ENCODE measurements around the gene DPF1.

Gene DPF1

DNA sequence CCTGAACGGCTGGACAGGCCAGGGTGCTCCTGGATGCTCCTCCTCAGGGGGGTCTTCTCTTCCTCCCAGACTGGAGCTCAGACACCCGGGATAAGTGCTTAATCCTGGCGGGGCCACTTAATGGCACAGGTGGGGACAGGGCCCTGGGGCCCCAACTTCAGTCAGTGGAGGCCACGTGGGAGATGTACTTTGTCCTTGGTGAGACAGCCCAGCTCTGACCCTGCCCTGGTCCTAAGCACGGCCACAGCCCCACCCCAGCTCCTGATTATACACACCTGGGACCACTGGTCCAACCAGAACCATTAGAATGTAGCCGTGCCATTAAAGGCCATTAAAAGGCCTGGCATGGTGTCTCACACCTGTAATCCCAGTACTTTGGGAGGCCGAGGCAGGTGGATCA is 24.4 kb upstream of the DPF1 start:
- H2BK5ac ChIP-seq (ENCODE audit: low read length) = no peak overlapping the region
- H3K4ac ChIP-seq (ENCODE audit: low read length) = no peak overlapping the region
- no peak overlapping the region for H3K18ac ChIP-seq (ENCODE audit: low read length)
- H3K4me3 ChIP-seq (ENCODE audit: low read length in 2 of 2) = peak overlapping the region in 1 of 2 donors; percentile 24
- WGBS, 2 donors (ENCODE audit: extremely low coverage in 2 of 2, insufficient read length in 2 of 2, insufficient replicate concordance in 1 of 2) = no CpG with 5 or more reads among the region's 7 CpGs
- no peak for DNase-seq (ENCODE audit: low spot score)
- peaks cover 24 to 28% of the 10 kb centered on the region in 2 donors for H3K4me1 ChIP-seq (ENCODE audit: control insufficient read depth in 2 of 2, insufficient read depth in 1 of 2, low read depth in 1 of 2, low read length in 2 of 2)
- no peaks in the 10 kb centered on the region for H3K36me3 ChIP-seq (replicated peaks in 1 of 2; ENCODE audit: control insufficient read depth in 2 of 2, insufficient read depth in 2 of 2, low read length in 2 of 2)
- no peak overlapping the region for H3K9ac ChIP-seq (ENCODE audit: low read depth, low read length, poor library complexity)
- H3K23ac ChIP-seq (ENCODE audit: low read depth, low read length, poor library complexity) = no peak overlapping the region
- H2AK5ac ChIP-seq (ENCODE audit: low read depth, low read length) = peak overlapping the region; percentile 83
- H2AFZ ChIP-seq (ENCODE audit: low read length) = no peak overlapping the region
- no peaks in the 10 kb centered on the region for H3K79me1 ChIP-seq (ENCODE audit: low read depth, low read length)
- H3K27me3 ChIP-seq (ENCODE audit: control insufficient read depth in 3 of 3, insufficient read depth in 3 of 3, low read depth in 1 of 3, low read length in 3 of 3) = peaks cover 0 to 4% (median 1%) of the 10 kb centered on the region in 3 experiments
- H2BK15ac ChIP-seq (ENCODE audit: low read length) = no peak overlapping the region
- no peak overlapping the region for H4K8ac ChIP-seq (ENCODE audit: low read depth, low read length)
- no peaks in the 10 kb centered on the region for H3K9me3 ChIP-seq (replicated peaks in 1 of 2; ENCODE audit: control insufficient read depth in 2 of 2, insufficient read depth in 1 of 2, low read depth in 1 of 2, low read length in 2 of 2)
- H2BK12ac ChIP-seq (ENCODE audit: low read length) = no peak overlapping the region
- H4K91ac ChIP-seq (ENCODE audit: low read depth, low read length, poor library complexity) = no peak overlapping the region
- no peak overlapping the region for H3K27ac ChIP-seq (replicated peaks; ENCODE audit: low read length)
- no peak overlapping the region for H3K4me2 ChIP-seq (ENCODE audit: insufficient read depth, low read length, poor library complexity, severe bottlenecking)
- H2BK120ac ChIP-seq (ENCODE audit: low read depth, low read length) = no peak overlapping the region
- no peak overlapping the region for H3K14ac ChIP-seq (ENCODE audit: low read length)

DNA sequence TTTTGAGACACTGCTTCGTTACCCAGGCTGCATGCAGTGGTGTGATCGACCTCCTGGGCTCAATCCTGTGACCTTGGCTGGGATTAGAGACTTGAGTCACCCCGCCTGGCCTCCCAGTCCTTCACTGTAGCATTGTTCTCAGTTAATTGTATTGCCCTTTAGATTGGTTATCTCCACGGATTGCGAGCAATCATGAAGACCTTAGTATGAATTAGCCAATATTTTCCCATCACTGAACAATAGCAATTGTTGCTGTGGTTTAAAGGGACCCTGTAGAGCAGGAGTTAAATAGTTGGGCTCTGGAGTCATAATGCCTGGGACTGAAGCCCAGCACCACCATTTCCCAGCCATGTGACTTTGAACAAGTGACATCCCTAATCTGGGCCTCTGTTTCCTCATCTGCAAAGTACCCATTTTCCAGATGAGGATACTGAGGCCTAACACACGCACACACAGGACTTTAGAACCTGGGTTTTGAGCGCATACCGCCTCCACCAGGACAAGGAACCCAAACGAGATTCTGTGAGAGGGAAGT is 23.8 kb upstream of the DPF1 start:
- Histone ChIP-seq H3K36me3 (replicated peaks in 1 of 2; ENCODE audit: control insufficient read depth in 2 of 2, insufficient read depth in 2 of 2, low read length in 2 of 2) (no peaks in the 10 kb centered on the region), H2AFZ (ENCODE audit: low read length) (no peak overlapping the region), H3K4me2 (ENCODE audit: insufficient read depth, low read length, poor library complexity, severe bottlenecking) (no peak overlapping the region), H3K23ac (ENCODE audit: low read depth, low read length, poor library complexity) (no peak overlapping the region), H2BK12ac (ENCODE audit: low read length) (no peak overlapping the region), H4K91ac (ENCODE audit: low read depth, low read length, poor library complexity) (no peak overlapping the region), H3K27ac (replicated peaks; ENCODE audit: low read length) (no peak overlapping the region), H3K14ac (ENCODE audit: low read length) (no peak overlapping the region), H2BK15ac (ENCODE audit: low read length) (no peak overlapping the region), H3K27me3 (ENCODE audit: control insufficient read depth in 3 of 3, insufficient read depth in 3 of 3, low read depth in 1 of 3, low read length in 3 of 3) (peaks cover 0 to 4% (median 0%) of the 10 kb centered on the region in 3 experiments), H3K9me3 (replicated peaks in 1 of 2; ENCODE audit: control insufficient read depth in 2 of 2, insufficient read depth in 1 of 2, low read depth in 1 of 2, low read length in 2 of 2) (no peaks in the 10 kb centered on the region), H2AK5ac (ENCODE audit: low read depth, low read length) (no peak overlapping the region), H3K4me3 (ENCODE audit: low read length in 2 of 2) (no peak overlapping the region), H3K9ac (ENCODE audit: low read depth, low read length, poor library complexity) (no peak overlapping the region), H2BK120ac (ENCODE audit: low read depth, low read length) (no peak overlapping the region), H4K8ac (ENCODE audit: low read depth, low read length) (no peak overlapping the region), H3K79me1 (ENCODE audit: low read depth, low read length) (no peaks in the 10 kb centered on the region), H3K18ac (ENCODE audit: low read length) (no peak overlapping the region), H3K4me1 (ENCODE audit: control insufficient read depth in 2 of 2, insufficient read depth in 1 of 2, low read depth in 1 of 2, low read length in 2 of 2) (peaks cover 18 to 22% of the 10 kb centered on the region in 2 donors), H2BK5ac (ENCODE audit: low read length) (no peak overlapping the region), H3K4ac (ENCODE audit: low read length) (no peak overlapping the region)
- WGBS, 2 donors (ENCODE audit: extremely low coverage in 2 of 2, insufficient read length in 2 of 2, insufficient replicate concordance in 1 of 2) = no CpG with 5 or more reads among the region's 9 CpGs
- DNase-seq (ENCODE audit: low spot score) = no peak

DNA sequence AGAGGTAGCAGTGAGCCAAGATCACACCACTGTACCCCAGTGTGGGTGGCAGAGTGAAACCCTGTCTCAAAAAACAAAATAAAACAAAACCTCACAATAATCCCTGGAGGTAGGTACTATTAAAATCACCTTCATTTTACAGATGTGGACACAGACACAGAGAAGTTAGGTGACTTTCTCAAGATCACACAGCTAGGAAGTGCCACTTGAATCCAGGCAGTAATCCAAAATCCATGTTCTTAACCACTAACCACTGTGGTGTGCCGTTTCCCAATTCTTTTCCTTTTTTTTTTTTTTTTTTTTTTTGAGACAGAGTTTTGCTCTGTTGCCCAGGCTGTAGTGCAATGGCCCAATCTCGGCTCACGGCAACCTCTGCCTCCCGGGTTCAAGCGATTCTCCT is 23.1 kb upstream of the DPF1 start:
- H3K27me3 ChIP-seq (ENCODE audit: control insufficient read depth in 3 of 3, insufficient read depth in 3 of 3, low read depth in 1 of 3, low read length in 3 of 3) = peaks cover 0 to 4% (median 0%) of the 10 kb centered on the region in 3 experiments
- no CpG with 5 or more reads among the region's 5 CpGs for WGBS, 2 donors (ENCODE audit: extremely low coverage in 2 of 2, insufficient read length in 2 of 2, insufficient replicate concordance in 1 of 2)
- no peak for DNase-seq (ENCODE audit: low spot score)
- no peak overlapping the region for H4K8ac ChIP-seq (ENCODE audit: low read depth, low read length)
- no peak overlapping the region for H3K23ac ChIP-seq (ENCODE audit: low read depth, low read length, poor library complexity)
- no peak overlapping the region for H3K4ac ChIP-seq (ENCODE audit: low read length)
- no peak overlapping the region for H3K9ac ChIP-seq (ENCODE audit: low read depth, low read length, poor library complexity)
- H2BK15ac ChIP-seq (ENCODE audit: low read length) = no peak overlapping the region
- no peaks in the 10 kb centered on the region for H3K79me1 ChIP-seq (ENCODE audit: low read depth, low read length)
- H3K14ac ChIP-seq (ENCODE audit: low read length) = no peak overlapping the region
- H3K36me3 ChIP-seq (replicated peaks in 1 of 2; ENCODE audit: control insufficient read depth in 2 of 2, insufficient read depth in 2 of 2, low read length in 2 of 2) = no peaks in the 10 kb centered on the region
- H2BK12ac ChIP-seq (ENCODE audit: low read length) = no peak overlapping the region
- H3K4me3 ChIP-seq (ENCODE audit: low read length in 2 of 2) = no peak overlapping the region
- H2AK5ac ChIP-seq (ENCODE audit: low read depth, low read length) = no peak overlapping the region
- H3K4me2 ChIP-seq (ENCODE audit: insufficient read depth, low read length, poor library complexity, severe bottlenecking) = no peak overlapping the region
- H2BK5ac ChIP-seq (ENCODE audit: low read length) = no peak overlapping the region
- H3K27ac ChIP-seq (replicated peaks; ENCODE audit: low read length) = no peak overlapping the region
- H4K91ac ChIP-seq (ENCODE audit: low read depth, low read length, poor library complexity) = no peak overlapping the region
- H3K18ac ChIP-seq (ENCODE audit: low read length) = no peak overlapping the region
- H2BK120ac ChIP-seq (ENCODE audit: low read depth, low read length) = no peak overlapping the region
- no peak overlapping the region for H2AFZ ChIP-seq (ENCODE audit: low read length)
- peaks cover 12 to 15% of the 10 kb centered on the region in 2 donors for H3K4me1 ChIP-seq (ENCODE audit: control insufficient read depth in 2 of 2, insufficient read depth in 1 of 2, low read depth in 1 of 2, low read length in 2 of 2)
- H3K9me3 ChIP-seq (replicated peaks in 1 of 2; ENCODE audit: control insufficient read depth in 2 of 2, insufficient read depth in 1 of 2, low read depth in 1 of 2, low read length in 2 of 2) = no peaks in the 10 kb centered on the region

DNA sequence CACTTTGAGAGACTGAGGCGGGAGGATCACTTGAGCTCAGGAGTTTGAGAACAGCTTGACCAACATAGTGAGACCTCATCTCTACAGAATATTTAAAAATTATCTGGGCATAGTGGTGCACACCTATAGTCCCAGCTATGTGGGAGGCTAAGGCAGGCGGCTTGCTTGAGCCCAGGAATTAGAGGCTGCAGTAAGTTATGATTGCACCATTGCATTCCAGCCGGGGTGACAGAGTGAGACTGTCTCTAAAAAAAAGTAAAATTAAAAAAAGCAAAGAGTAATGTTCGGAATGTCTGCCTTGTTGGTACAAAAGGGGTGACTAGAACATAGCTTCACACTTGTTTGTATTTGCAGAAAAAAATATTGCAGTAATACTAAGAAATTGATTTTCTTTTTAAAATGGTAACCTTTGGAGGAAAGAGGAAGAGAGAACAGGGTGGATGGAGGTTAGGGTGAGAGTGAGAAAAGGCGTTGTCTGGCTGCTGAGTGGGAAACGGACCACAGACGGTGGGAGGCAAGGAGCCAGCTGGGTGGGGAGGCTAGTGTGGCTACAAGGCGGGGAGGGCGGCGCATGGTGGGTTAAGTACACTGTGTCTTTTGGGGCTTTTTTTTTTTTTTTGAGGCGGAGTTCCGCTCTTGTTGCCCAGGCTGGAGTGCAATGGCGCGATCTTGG is 21.9 kb upstream of the DPF1 start:
- peaks cover 0 to 4% (median 0%) of the 10 kb centered on the region in 3 experiments for H3K27me3 ChIP-seq (ENCODE audit: control insufficient read depth in 3 of 3, insufficient read depth in 3 of 3, low read depth in 1 of 3, low read length in 3 of 3)
- H3K18ac ChIP-seq (ENCODE audit: low read length) = no peak overlapping the region
- no peak overlapping the region for H2AK5ac ChIP-seq (ENCODE audit: low read depth, low read length)
- H3K9ac ChIP-seq (ENCODE audit: low read depth, low read length, poor library complexity) = no peak overlapping the region
- no peak overlapping the region for H3K14ac ChIP-seq (ENCODE audit: low read length)
- no peaks in the 10 kb centered on the region for H3K9me3 ChIP-seq (replicated peaks in 1 of 2; ENCODE audit: control insufficient read depth in 2 of 2, insufficient read depth in 1 of 2, low read depth in 1 of 2, low read length in 2 of 2)
- no peaks in the 10 kb centered on the region for H3K36me3 ChIP-seq (replicated peaks in 1 of 2; ENCODE audit: control insufficient read depth in 2 of 2, insufficient read depth in 2 of 2, low read length in 2 of 2)
- H2BK15ac ChIP-seq (ENCODE audit: low read length) = no peak overlapping the region
- no peak overlapping the region for H3K4ac ChIP-seq (ENCODE audit: low read length)
- no peak overlapping the region for H3K27ac ChIP-seq (replicated peaks; ENCODE audit: low read length)
- H3K79me1 ChIP-seq (ENCODE audit: low read depth, low read length) = no peaks in the 10 kb centered on the region
- H4K8ac ChIP-seq (ENCODE audit: low read depth, low read length) = no peak overlapping the region
- WGBS, 2 donors (ENCODE audit: extremely low coverage in 2 of 2, insufficient read length in 2 of 2, insufficient replicate concordance in 1 of 2) = no CpG with 5 or more reads among the region's 14 CpGs
- H3K4me2 ChIP-seq (ENCODE audit: insufficient read depth, low read length, poor library complexity, severe bottlenecking) = no peak overlapping the region
- no peak overlapping the region for H3K4me3 ChIP-seq (ENCODE audit: low read length in 2 of 2)
- H2AFZ ChIP-seq (ENCODE audit: low read length) = no peak overlapping the region
- no peak overlapping the region for H3K23ac ChIP-seq (ENCODE audit: low read depth, low read length, poor library complexity)
- no peak overlapping the region for H2BK5ac ChIP-seq (ENCODE audit: low read length)
- no peak overlapping the region for H4K91ac ChIP-seq (ENCODE audit: low read depth, low read length, poor library complexity)
- no peak overlapping the region for H2BK120ac ChIP-seq (ENCODE audit: low read depth, low read length)
- H3K4me1 ChIP-seq (ENCODE audit: control insufficient read depth in 2 of 2, insufficient read depth in 1 of 2, low read depth in 1 of 2, low read length in 2 of 2) = peaks cover 4 to 5% of the 10 kb centered on the region in 2 donors
- H2BK12ac ChIP-seq (ENCODE audit: low read length) = no peak overlapping the region
- DNase-seq (ENCODE audit: low spot score) = no peak
